Kidney tubule cell (primary cell): Measurements from ENCODE around the gene MAST3.

Experiments
- DNase-seq: peaks from one replicate; pipeline ENCODE4 v3.0.0-alpha.2; 2018; ENCODE audit warnings: low spot score

Gene MAST3

DNA sequence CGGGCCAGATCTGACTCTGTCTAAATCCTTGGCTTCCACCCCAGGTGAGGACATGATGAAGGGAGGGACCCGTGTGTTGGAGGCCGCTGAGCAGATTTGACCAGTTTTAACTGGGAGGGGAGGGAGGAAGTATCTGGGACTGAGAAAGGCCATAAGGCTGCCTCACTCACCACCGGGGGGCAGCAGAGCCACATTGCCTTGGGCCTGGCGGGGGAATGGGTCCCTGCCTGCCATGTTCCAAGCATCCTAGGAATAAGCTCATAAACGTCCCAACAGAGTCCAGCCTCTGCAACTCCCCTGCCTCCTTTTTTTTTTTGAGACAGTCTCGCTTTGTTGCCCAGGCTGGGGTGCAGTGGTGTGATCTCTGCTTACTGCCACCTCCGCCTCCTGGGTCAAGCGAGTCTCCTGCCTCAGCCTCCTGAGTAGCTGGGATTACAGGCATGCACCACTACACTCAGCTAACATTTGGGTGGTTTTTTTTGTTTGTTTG is 15.5 kb downstream of the MAST3 start:
- DNase-seq = peak; percentile 78

DNA sequence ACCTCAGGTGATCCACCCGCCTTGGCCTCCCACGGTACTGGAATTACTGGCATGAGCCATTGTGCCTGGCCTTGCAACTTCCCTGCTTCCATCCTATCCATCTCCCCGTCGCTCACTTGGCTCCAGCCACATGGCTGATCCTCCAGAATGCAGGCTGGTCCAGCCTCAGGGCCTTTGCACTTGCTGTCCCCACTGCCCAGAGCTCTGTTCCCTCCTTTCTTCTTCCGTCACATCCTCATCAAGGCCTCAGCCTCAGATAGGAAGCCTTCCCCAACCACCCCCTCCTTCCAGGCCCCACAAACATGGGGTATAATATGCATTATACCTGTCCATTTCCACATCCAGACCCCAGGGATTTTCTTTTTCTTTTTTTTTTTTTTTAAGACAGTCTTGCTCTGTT is 16.2 kb downstream of the MAST3 start:
- no peak for DNase-seq

DNA sequence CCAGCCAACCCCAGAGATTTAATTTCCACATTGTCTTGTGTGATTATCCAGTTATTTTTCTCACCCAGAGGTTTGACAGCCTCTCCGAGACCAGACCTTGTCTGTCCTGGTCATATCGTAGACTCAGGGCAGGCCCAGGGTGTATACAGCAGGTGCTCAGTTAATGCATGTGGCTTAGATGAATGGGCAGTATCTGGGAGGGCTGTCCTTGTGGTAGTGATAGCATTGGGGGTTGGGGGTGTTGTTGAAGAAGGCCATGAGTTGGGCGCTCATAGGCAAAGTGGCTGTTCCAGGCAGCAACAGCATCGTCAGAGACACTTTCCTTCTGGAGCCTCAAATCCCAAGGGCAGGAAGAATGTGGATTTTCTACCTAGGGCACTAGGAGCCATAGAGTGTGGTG is 16.9 kb downstream of the MAST3 start:
- no peak for DNase-seq

DNA sequence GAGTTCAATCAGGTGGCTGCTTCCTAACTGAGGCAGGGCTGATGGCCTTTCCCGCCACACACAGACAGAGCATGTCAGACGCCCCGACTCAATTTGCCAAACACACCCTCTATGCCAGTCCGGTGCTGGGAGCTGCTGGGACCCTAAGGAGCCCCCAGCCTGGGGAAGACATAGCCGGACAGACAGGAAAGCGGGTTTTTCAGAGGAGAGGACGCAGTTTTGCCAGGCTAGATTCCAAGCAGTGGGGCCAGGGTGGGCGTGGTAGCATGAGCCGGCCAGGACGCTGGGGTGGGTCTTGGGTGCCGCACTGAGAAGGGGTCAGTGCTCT is 19.8 kb downstream of the MAST3 start:
- no peak for DNase-seq

DNA sequence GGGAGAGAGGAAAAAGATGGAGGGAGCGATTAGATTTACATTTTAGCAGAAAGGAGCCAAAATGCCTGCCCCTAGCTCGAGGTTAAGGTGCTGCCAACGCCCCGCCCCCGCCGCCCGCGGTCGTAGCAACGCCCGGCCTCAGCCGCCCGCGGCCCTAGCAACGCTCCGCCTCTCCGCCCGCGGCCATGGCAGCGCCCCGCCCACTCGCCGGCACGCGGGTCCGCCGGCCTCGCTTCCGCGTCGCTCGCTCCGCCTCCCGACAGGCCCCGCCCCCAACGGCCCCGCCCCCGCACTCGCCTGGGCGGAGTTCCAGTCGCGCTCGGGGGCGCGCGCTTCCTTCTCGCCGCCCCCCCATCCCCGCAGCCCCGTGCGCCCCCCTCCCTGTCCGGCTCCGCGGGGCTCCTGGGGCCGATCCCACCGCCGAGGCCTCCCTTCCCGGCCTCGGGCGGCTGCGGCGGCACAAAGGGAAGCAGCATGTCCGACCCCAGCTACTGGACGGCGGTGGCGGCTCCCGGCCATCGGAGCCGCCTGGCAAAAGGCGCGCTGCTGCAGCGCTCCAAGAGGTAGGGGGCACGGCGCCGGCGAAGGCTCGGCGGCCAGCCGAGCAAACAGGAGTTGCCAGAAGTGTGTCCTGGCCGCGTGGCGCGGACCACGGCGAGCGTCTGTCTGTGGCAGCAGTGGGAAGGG is 20.3 kb downstream of the MAST3 start:
- peak; percentile 88 for DNase-seq

DNA sequence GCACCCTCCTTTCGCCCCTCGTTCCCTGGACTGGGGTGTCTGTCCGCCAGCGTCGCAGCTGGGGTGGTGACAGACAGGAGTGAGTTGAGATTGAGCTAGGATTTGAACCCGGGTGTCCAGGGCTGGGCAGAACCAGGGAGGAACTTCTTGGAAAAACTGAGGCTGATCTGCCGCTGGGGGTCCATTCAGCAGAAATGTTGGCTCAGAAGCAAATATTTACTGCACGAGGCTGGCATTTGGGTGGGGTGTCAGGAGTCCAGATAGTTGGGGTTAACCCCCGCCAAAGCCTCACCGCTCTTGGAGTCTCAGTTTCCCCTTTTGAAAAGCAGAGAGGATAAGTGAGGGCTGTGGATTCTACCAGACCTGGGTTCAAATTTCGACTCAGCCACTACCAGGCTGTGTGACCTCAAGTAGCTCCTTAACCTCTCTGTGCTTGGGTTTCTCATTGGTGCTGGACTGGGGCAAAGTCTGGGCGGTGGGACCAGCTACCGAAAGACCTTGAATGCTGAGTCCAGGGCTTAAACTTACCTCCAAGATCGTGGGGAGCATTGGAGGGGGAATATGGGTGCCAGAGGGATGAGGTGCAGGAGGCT is 20.9 kb downstream of the MAST3 start:
- DNase-seq = no peak

DNA sequence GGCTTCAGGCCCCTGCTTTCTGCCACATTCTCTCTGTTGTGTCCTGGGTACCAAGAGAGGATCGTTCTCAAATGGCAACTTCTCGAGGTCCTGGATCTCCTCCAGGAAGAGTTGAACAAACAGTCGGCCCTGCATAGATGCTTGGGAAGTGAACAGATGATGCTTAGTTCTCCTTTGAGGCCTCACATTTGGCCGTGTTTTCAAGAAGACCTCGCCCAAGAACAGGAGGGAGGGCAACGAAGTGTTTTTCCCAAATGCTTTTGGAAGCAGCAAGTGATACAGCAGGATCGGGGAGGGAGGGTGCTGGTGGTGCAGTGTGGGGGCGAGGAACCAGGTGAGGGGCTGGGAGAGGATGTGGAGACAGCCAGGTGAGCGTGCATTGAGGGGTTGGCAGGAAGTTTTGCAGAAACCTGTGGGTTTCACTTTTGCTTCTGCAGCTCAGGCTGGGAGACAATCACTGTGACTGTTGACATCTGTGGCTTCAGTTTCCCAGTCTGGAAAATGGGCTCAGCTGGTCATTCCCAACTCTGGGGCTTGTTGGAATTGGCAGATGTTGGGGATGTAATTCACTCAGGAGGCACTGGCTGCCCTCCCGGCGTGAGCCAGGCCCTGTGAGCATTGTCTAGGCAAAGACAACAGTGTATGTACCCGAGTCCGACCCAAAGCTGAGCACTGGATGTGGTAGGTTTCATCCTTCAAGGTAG is 21.6 kb downstream of the MAST3 start:
- no peak for DNase-seq

DNA sequence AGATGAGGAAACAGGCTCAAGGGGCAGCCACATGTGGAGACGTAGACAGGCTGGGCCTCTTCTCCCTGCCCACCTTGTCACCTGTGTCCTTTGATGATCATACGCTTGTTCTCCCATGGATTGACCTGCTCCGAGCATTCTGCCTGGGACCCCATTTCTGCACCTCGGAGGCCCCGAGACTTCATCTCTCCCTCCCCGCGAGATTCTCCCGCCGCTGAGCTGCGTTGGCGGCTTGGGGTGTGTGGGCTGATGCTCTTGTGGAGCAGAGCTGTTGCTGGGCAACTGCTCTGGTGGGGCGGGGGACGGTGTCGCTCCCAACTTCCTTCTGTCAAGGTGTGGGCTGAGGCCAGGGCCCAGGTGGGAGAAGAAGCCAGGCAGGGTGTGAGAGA is 22.1 kb downstream of the MAST3 start:
- DNase-seq = no peak

DNA sequence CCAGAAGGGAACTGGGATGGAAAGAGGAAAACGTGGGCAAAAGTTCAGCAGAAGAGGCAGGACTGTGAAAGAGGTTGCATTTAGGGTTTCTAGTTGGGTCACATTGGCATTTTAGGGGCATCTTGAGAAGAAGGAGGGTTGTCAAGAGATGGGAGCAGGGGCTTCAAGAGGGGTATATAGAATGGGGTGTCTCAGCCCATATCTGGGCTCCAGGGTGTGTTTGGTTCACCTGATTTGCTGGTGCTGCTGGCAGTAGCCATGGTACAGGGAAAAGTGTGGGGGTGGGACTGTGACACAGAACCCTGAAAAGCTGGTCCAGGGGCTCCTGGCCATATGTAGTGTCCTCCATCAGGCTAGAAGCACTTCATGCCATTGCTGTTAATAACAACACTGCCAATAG is 22.5 kb downstream of the MAST3 start:
- no peak for DNase-seq

DNA sequence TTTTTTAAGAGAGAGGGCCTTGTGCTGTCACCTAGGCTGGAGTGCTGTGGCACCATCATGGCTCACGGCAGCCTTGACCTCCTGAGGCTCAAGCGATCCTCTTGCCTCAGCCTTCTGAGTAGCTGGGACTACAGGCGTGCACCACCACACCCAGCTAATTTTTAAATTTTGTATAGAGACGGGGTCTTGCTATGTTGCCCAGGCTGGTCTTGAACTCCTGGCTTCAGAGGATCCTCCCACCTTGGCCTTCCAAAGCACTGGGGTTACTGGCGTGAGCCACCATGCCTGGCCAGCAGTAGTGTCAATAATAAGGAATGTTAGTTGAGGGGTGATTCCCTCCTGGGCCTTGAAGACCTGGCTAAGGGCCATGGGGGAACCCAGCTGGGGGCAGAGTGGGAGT is 23.6 kb downstream of the MAST3 start:
- DNase-seq = no peak

DNA sequence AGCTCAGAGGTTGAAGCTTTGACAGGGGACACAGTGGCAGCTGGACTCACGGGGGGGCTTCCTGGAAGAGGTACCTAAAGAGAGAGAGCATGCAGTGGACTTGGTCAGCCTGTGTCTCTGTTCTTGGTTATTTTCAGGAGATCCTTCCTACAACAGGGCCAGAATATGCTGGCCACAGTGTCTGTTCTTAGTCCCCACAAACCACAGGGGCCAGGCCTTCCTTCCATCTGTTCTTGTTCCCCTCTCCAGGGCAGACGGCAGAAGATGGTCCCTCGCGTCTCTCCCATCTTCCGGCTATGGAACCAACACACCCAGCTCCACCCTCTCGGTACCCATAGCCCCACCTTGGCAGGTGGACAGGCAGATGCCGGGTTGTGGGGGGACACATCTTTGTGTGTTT is 24.8 kb downstream of the MAST3 start:
- no peak for DNase-seq

DNA sequence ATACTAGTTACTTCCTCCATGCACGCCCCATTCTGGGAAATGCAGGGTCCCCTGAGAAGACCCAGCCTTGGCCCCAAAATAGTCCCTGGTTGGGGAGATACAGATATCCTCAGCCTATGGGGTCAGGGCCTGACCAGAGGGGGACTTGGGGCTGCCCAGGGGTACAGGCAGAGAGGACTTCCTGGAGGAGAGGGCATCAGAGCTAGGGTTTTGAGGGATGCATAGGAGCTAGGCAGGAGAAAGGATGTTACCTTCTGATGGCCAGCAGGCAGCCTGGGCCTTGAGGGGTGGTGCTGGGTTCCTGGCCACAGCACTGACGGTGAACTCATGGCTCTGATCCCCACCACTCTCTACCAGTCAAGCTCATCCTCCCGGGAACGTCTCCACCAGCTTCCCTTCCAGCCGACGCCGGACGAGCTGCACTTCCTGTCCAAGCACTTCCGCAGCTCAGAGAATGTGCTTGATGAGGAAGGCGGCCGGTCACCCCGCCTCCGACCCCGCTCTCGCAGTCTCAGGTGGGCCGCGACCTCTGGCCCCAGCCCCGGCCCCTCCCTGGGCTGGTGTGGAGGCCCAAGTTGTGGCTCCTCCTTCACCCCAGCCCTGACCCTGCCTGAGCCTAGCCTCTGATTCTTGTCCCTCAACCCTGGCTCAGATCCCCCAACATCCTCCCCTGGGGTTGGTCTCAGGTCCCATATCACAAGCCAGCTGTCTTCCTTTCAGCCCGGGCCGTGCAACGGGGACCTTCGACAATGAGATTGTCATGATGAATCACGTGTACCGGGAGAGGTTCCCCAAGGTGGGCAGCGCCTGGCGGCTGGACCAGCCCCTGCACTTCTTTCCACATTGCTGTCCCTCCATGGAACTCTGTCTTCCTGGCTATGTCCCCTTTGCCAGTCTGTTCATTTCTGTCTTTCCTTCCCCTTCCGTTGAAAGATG is 25.6 kb downstream of the MAST3 start:
- DNase-seq = no peak

DNA sequence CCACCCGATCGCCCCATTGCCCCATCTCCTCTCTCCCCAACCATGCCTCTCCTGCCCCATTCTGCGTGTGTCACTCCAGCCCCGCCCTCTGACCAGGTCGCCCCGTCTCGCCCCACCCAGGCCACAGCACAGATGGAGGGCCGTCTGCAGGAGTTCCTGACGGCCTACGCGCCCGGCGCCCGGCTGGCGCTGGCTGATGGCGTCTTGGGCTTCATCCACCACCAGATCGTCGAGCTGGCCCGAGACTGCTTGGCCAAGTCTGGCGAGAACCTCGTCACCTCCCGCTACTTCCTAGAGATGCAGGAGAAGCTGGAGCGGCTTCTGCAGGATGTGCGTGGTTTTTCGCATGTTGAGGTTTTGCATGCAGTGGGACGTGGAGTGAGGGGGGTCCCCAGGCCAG is 26.2 kb downstream of the MAST3 start:
- no peak for DNase-seq

DNA sequence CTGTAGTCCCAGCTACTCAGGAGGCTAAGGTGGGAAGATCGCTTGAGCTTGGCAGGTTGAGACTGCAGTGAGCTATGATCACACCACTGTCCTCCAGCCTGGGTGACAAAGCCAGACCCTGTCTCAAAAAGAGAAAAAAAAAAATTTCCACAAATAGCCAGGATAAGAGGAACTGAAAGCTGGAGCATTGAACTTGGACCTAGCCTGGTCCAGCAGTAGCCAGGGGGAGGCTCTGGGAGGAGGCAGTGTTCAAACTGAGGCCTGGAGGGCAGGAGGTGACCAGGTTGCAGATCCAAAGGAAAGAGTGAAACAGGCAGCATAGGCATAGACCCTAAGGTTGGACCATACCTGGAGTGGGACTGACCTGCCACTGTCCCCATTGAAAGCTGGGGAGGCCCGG is 28.5 kb downstream of the MAST3 start:
- DNase-seq = no peak

DNA sequence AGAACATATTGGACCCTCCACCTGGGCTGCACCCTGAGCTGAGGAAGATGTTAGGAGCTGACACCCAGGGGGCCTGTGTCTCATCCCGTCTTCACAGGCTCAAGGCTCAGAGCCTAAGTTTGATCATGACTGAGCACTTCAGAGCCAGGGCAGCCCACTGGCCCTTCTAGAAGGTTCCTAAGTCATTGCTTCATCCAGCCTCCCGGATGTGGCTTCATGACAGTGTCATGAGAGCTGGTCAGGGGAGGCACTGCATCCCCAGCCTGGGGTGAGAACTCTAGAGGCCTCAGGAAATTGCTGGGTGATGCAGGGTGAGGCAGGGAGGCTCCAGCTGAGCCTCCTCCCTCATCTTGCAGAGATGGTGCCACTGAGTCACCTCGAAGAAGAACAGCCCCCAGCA is 30.5 kb downstream of the MAST3 start:
- peak; percentile 19 for DNase-seq

DNA sequence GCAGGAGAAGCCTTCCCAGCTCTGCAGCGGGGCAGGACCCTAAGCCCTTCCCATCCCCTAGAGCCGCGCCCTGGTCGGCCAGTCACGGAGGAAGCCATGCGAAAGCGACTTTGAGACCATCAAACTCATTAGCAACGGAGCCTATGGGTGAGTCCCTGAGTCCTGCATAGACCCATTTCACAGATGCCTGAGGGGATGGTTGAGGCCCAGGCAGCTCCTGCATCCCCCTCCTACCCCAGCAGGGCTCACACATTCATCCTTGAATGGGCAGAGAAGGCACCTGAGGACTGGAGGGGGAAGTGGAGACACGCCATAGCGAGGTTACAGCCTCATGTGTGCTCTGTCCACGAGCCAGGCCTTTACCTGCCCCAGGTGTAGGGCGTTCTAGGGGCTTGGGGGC is 31.2 kb downstream of the MAST3 start:
- no peak for DNase-seq

DNA sequence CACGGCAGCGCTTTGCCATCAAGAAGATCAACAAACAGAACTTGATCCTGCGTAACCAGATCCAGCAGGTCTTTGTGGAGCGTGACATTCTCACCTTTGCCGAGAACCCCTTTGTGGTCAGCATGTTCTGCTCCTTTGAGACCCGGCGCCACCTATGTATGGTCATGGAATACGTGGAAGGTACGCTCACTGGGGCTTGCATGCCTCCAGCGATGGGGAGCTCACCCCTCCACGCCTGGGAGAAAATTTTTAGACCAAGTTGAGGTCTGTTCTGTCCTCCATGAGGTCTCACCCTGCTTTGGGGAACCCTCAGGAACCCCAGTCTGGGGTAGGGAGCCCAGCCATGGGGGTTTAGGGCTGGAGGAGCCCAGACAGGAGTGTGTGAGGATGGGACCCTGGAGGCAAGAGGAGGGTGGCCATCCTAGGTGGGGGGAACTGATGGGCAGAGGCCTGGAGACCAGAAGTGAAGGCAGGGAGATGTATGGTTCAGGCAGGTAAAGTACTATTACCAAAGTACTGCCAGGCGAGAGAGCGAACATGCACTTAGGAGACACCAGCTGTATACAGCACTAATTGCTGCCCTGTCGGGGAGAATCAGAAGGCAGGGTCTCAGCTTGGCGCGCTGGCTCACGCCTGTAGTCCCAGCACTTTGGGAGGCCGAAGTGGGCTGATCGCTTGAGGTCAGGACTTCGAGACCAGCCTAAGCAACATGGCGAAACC is 33.1 kb downstream of the MAST3 start:
- DNase-seq = no peak

DNA sequence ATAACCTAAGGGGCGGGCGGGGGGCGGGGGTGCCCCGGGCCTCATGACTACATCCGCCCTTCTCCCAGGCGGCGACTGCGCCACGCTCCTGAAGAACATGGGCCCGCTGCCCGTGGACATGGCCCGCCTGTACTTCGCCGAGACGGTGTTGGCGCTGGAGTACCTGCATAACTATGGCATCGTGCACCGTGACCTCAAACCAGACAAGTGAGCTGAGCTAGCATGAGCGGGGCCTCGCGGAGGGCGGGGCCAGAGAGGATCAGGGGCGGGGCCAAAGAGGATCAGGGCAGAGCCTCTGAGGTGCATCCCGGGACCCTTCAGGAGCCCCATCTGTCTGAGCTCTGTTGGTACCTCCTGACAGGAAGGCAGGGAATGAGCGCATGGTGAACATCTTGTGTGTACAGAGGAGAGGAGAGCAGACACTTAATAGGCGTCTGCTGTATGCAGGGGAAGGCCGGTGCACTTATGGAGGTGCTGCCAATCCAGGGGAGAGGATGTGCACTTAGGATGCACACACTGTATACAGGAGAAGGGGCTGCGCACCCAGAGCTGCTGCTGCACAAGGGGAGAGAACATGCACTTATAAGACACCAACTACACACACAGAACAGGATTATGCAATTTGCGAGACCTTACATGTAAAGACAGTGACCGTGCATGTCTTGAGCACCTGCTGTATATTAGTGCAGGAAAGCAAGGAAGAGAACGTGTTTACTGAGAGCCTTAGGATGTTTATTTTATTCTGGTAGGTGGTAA is 34.4 kb downstream of the MAST3 start:
- DNase-seq = no peak

DNA sequence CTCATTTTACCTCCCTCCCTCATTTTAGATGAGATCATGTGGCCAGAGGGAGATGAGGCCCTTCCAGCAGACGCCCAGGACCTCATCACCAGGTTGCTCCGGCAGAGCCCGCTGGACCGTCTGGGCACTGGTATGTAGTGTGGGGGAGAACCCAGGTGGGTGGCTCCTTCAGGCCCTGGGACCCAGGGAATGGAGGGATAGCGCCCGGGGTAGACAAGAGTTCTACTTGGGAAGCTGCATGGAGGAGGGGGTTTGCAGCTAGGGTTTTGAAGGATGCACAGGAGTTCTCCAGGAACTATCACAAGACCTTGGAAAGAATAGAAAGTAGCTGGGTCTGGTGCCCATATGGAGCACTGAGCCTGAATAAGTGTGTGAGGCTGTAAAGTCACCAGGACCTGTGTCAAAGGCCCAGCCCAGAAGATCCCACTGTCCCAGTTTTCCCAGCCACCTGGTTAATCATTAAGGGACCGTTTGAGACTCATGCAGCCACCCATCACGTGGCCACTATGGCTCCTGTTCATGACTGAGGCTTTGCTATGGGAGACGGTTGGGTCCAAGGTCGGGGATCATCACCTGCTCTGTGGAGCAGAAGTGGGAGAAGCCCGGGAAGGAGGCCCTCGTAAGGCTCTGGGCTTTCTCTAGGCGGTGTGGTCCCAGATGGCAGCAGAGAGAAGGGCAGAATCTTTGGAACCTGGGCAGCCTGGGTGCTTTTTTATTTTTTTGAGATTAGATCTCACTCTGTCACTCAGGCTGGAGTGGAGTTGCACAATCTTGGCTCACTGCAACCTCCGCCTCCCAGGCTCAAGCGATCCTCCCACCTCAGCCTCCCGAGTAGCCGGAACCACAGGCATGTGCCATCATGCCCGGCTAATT is 38.4 kb downstream of the MAST3 start:
- DNase-seq = peak; percentile 61

DNA sequence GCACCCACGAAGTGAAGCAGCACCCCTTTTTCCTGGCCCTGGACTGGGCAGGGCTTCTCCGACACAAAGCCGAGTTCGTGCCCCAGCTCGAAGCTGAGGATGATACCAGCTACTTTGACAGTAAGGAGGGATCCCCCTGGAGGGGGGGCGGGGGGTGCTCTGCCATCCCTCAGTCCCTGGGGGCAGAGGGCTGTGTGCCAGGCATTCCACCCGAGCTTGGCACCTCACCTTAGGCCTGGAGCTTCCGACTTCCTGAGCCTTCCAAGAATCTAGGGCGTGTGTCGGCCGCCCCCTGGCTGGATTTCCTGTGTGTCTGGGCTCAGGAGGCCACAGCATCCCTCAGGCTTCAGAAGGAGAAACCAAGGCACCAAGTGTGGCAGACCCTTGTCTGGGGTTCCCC is 39.7 kb downstream of the MAST3 start:
- DNase-seq = no peak
